ENCODE measurements around the gene ABR. TPM values are rescaled to one million over a fixed set of nuclear protein-coding genes. Genes with fewer than 3 reads are reported as not detected.

The ABR gene
- total and polyA plus RNA-seq, 2 of the 13 experiments (the other 11 are each of a cell fraction or from before 2014, with no cell fraction given), result 12.4 to 40.4 TPM

DNA sequence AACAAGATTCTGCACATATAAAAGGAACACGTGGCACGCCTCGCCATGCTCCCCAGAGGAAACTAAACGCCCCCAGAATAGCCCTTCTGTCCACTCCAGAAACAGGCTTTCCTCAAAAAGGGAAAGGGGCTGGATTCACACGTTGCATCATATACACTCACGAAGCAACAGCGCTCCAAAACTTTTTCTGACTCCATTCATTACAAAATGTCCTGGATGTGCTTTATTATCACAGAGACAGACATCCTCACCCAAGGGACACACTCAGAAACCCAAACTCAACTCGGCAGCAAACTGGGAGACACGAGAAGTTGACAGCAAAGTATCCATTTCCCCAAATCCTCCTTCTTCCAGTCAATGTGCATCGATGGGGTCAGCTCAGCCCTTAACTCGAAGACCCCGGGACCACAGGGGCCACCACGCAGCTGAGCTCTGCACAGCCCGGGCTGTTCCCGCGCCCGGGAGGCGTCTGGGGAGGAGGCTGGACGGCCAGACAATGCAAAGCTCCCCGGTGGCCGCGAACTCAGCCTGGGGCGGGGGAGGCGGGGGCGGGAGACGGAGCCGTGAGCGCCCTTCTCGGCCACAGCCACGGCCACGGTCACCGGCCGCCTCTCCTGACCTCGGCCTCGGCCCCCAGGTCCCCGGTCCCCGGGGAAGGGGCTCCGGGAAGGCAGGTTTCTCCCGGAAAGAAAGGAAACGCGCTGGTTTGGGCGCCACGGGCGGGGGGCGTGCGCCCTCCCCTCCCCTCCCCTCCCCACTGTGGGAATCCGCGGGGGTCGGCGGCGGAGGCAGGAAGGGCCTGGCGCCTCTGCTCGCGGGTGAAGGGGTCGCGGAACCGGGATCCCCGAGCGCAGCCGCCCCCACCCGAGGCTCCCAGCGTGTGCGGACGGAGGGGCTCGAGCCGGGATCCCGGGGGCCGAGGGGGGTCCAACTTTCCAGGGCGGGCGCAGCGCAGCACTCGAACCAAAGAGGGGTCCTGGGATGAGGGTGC lies 201.4 kb downstream of the ABR start (continued):
- TF ChIP-seq, protein P1, sequence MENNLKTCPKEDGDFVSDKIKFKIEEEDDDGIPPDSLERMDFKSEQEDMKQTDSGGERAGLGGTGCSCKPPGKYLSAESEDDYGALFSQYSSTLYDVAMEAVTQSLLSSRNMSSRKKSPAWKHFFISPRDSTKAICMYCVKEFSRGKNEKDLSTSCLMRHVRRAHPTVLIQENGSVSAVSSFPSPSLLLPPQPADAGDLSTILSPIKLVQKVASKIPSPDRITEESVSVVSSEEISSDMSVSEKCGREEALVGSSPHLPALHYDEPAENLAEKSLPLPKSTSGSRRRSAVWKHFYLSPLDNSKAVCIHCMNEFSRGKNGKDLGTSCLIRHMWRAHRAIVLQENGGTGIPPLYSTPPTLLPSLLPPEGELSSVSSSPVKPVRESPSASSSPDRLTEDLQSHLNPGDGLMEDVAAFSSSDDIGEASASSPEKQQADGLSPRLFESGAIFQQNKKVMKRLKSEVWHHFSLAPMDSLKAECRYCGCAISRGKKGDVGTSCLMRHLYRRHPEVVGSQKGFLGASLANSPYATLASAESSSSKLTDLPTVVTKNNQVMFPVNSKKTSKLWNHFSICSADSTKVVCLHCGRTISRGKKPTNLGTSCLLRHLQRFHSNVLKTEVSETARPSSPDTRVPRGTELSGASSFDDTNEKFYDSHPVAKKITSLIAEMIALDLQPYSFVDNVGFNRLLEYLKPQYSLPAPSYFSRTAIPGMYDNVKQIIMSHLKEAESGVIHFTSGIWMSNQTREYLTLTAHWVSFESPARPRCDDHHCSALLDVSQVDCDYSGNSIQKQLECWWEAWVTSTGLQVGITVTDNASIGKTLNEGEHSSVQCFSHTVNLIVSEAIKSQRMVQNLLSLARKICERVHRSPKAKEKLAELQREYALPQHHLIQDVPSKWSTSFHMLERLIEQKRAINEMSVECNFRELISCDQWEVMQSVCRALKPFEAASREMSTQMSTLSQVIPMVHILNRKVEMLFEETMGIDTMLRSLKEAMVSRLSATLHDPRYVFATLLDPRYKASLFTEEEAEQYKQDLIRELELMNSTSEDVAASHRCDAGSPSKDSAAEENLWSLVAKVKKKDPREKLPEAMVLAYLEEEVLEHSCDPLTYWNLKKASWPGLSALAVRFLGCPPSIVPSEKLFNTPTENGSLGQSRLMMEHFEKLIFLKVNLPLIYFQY (CRISPR knock-in tag; IDR thresholded peaks at IDR 0.05; ENCODE audit: borderline replicate concordance), result no peak
- no peak for TF ChIP-seq NFE2 (CRISPR knock-in tag; IDR thresholded peaks at IDR 0.05)
- TF ChIP-seq SIX1 (CRISPR knock-in tag; IDR thresholded peaks at IDR 0.05; ENCODE audit: borderline replicate concordance), result no peak
- TF ChIP-seq ZNF878 (CRISPR knock-in tag; IDR thresholded peaks at IDR 0.05), result no peak
- no peak for TF ChIP-seq PLRG1 (conservative IDR thresholded peaks at IDR 0.05)
- TF ChIP-seq, protein P2, sequence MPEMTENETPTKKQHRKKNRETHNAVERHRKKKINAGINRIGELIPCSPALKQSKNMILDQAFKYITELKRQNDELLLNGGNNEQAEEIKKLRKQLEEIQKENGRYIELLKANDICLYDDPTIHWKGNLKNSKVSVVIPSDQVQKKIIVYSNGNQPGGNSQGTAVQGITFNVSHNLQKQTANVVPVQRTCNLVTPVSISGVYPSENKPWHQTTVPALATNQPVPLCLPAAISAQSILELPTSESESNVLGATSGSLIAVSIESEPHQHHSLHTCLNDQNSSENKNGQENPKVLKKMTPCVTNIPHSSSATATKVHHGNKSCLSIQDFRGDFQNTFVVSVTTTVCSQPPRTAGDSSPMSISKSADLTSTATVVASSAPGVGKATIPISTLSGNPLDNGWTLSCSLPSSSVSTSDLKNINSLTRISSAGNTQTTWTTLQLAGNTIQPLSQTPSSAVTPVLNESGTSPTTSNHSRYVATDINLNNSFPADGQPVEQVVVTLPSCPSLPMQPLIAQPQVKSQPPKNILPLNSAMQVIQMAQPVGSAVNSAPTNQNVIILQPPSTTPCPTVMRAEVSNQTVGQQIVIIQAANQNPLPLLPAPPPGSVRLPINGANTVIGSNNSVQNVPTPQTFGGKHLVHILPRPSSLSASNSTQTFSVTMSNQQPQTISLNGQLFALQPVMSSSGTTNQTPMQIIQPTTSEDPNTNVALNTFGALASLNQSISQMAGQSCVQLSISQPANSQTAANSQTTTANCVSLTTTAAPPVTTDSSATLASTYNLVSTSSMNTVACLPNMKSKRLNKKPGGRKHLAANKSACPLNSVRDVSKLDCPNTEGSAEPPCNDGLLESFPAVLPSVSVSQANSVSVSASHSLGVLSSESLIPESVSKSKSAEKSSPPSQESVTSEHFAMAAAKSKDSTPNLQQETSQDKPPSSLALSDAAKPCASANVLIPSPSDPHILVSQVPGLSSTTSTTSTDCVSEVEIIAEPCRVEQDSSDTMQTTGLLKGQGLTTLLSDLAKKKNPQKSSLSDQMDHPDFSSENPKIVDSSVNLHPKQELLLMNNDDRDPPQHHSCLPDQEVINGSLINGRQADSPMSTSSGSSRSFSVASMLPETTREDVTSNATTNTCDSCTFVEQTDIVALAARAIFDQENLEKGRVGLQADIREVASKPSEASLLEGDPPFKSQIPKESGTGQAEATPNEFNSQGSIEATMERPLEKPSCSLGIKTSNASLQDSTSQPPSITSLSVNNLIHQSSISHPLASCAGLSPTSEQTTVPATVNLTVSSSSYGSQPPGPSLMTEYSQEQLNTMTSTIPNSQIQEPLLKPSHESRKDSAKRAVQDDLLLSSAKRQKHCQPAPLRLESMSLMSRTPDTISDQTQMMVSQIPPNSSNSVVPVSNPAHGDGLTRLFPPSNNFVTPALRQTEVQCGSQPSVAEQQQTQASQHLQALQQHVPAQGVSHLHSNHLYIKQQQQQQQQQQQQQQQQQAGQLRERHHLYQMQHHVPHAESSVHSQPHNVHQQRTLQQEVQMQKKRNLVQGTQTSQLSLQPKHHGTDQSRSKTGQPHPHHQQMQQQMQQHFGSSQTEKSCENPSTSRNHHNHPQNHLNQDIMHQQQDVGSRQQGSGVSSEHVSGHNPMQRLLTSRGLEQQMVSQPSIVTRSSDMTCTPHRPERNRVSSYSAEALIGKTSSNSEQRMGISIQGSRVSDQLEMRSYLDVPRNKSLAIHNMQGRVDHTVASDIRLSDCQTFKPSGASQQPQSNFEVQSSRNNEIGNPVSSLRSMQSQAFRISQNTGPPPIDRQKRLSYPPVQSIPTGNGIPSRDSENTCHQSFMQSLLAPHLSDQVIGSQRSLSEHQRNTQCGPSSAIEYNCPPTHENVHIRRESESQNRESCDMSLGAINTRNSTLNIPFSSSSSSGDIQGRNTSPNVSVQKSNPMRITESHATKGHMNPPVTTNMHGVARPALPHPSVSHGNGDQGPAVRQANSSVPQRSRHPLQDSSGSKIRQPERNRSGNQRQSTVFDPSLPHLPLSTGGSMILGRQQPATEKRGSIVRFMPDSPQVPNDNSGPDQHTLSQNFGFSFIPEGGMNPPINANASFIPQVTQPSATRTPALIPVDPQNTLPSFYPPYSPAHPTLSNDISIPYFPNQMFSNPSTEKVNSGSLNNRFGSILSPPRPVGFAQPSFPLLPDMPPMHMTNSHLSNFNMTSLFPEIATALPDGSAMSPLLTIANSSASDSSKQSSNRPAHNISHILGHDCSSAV (CRISPR knock-in tag; IDR thresholded peaks at IDR 0.05; ENCODE audit: borderline replicate concordance), result no peak
- no peak for TF ChIP-seq NFATC3 (CRISPR knock-in tag; IDR thresholded peaks at IDR 0.05)
- TF ChIP-seq STAT5B (CRISPR knock-in tag; IDR thresholded peaks at IDR 0.05), result no peak
- TF ChIP-seq MEIS1 (CRISPR knock-in tag; IDR thresholded peaks at IDR 0.05; ENCODE audit: borderline replicate concordance), result no peak
- TF ChIP-seq, protein P3, sequence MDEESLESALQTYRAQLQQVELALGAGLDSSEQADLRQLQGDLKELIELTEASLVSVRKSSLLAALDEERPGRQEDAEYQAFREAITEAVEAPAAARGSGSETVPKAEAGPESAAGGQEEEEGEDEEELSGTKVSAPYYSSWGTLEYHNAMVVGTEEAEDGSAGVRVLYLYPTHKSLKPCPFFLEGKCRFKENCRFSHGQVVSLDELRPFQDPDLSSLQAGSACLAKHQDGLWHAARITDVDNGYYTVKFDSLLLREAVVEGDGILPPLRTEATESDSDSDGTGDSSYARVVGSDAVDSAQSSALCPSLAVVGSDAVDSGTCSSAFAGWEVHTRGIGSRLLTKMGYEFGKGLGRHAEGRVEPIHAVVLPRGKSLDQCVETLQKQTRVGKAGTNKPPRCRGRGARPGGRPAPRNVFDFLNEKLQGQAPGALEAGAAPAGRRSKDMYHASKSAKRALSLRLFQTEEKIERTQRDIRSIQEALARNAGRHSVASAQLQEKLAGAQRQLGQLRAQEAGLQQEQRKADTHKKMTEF (CRISPR knock-in tag; IDR thresholded peaks at IDR 0.05), result peak; percentile 71; the same call in 1 of the 2 replicates
- TF ChIP-seq ZNF451 (CRISPR knock-in tag; IDR thresholded peaks at IDR 0.05), result no peak
- no peak for TF ChIP-seq ZNF180 (CRISPR knock-in tag; IDR thresholded peaks at IDR 0.05; ENCODE audit: borderline replicate concordance, low read depth)
- TF ChIP-seq TMF1 (CRISPR knock-in tag; IDR thresholded peaks at IDR 0.05; ENCODE audit: low read depth), result no peak
